AG20443 (cell line): ENCODE data around the gene PIP4P1.
A peak's percentile ranks its signal among the peaks of the same experiment; 100 is the strongest.
"Not testable (repeated sequence)": the region's sequence is repeated elsewhere in the genome, so short reads cannot be mapped to it uniquely, and the experiment has no call there.

ENCODE experiments used
- DNase-seq: peaks from one replicate; pipeline ENCODE4 v3.0.0; 2012; ENCODE audit warnings: low spot score, mixed read lengths

The PIP4P1 gene

GRCh38 chr14:20461225-20462141, at the start of gene PIP4P1:
PIP4P1 (minus strand) TSS chr14:20461434; CDS start chr14:20461325, 109 bp downstream.
- DNase-seq = peak; percentile 96

DNA sequence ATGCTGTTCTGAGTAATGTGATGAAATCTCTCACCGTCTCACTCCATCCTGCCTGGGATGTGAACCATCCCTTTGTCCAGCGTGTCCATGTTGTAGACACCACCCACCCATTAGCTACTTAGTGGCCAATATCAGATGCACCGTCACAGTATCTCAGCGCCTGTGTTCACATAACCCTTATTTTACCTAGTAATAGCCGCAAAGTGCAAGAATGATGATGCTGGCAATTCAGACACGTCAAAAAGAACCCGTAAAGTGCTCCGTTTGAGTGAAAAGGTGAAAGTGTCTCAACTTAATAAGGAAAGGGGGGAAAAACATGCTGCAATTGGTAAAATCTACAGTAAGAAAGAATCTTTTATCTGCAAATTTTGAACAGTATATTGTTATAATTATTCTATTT, 47.1 kb upstream of the PIP4P1 start:
- DNase-seq = no peak

DNA sequence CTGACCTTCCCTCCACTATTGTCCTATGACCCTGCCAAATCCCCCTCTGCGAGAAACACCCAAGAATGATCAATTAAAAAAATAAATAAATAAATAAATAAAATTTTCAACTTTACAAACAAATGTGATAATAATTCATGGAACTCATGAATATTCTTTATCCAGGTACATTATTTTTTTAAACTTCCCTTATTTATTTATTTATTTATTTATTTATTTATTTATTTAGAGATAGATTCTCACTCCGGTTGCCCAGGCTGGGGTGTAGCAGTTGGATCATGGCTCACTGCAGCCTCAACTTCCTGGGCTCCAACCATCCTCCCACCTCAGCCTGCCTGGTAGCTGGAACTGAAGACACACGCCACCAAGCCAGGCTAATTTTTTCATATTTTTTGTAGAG, 46.3 kb upstream of the PIP4P1 start:
- DNase-seq = not testable (repeated sequence)

- DNase-seq = not testable (repeated sequence)
These were observed 45.5 kb upstream of the PIP4P1 start for GRCh38 chr14:20506752-20507151.

- not testable (repeated sequence) for DNase-seq
These were observed 45.0 kb upstream of the PIP4P1 start for GRCh38 chr14:20506276-20506675.

- DNase-seq = no peak
These were observed 42.7 kb upstream of the PIP4P1 start for GRCh38 chr14:20503898-20504297.

- no peak for DNase-seq
These were observed 40.1 kb upstream of the PIP4P1 start for GRCh38 chr14:20501346-20501745.

DNA sequence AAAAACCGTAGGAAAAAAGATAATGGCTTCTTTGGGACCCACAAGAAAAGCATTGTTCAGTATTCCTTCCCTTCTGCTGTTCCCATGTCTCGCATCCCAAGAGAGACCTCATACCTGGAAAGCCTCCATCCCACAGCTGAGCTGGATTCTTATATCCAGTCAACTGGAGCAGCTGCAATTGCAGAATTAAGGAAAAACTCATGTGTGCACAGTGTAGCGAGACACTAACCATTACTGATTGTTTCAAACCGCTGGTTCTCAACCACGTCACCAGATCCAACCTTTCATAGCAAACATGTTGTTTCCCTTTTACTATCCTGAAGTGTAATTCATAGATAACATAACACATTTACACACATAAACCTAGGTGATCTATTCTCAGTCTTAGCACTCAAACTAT, 38.6 kb upstream of the PIP4P1 start:
- DNase-seq = no peak

GRCh38 chr14:20499108-20499507, 37.9 kb upstream of the PIP4P1 start:
- DNase-seq = no peak

DNA sequence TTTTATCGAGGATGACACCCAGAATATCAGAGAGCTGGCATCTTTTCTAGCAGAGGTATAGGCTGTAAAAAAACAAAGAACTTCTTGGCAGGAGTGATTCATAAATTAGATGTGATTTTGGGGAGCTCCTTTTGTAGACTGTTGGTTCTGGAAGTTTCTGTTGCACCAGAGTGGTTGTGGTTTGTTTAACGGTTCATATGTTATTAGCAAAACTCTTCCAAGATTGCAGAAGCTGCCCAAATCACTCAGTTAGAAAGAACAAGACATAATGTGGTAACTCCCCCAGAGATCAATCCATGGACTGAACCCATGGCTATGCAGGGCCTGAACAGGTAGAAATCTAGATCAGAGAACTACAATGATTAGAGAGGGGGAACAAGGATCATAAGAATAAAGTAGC, 37.4 kb upstream of the PIP4P1 start:
- DNase-seq = no peak

DNA sequence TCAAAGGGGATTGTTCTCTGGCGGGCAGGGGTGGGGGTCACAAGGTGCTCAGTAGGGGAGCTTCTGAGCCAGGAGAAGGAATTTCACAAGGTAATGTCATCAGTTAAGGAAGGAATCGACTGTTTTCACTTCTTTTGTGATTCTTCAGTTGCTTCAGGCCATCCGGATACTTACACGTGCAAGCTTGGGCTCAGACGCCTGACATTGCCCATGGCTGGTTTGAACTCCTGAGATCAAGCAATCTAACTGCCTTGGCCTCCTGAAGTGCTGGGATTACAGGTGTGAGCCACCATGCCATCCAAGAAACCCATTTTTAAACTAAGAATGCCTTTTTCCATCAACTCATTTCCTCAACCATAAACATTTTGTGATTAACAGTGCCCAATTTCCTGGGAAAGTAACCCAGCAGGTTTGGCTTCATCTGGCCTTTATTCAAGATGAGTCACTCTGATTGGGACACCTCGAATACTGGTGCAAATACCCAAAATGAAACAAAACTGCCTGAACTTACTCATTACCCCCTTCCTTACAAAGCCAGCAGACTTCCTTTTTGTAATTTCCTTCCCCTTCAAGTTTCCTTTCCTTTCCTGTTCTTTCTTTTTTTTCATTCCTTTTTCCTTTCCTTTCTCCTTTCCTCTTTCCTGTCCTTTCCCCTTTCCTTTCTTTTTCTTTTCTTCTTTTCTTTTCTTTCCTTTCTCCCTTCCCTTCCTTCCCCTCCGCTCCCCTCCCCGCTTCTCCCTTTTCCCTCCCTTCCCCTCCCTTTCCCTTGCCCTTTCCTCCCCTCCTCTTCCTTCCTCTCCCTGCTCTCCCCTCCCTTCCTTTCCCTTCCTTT, 33.9 kb upstream of the PIP4P1 start:
- peak; percentile 28 for DNase-seq

DNA sequence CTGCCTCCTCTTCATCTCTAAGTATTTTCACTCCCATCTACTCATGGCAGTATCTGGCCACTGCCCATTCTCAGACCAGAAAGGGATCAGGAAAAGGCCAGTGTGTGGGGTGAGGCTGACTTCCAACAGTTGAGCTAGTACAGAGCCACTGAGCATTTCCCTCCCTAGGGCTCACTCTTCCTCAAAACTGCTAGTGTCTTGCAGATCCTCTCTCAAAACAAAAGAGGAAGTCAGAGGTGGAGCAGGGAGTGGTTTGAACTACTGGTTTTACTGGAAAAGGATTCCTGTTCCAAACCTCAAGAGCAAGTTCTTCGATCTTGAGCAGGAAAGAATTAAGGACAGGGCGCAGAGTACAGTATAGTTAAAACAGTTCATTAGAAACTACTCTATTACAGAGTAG, 32.4 kb upstream of the PIP4P1 start:
- no peak for DNase-seq

DNA sequence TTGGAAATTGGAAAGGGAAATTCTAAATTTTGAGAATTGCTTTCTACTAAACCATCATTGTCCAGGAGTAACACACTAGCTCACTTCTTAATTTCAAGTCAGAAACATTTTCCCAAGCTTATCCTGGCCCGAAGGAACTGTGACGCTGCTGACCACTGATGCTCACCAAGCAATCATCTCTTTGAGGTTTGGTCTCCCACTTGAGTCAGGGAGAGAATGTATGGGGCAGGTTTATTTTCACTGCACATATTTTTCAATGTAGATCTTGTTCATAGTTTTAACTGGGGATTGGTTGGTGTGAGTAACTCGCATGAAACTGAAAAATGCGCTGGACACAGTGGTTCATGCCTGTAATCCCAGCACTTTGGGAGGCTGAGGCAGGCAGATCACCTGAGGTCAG, 31.3 kb upstream of the PIP4P1 start:
- DNase-seq = no peak

- DNase-seq = no peak
These were observed 29.3 kb upstream of the PIP4P1 start for GRCh38 chr14:20490563-20490962.

- peak; percentile 17 for DNase-seq
These were observed 28.1 kb upstream of the PIP4P1 start for GRCh38 chr14:20489093-20489994.

DNA sequence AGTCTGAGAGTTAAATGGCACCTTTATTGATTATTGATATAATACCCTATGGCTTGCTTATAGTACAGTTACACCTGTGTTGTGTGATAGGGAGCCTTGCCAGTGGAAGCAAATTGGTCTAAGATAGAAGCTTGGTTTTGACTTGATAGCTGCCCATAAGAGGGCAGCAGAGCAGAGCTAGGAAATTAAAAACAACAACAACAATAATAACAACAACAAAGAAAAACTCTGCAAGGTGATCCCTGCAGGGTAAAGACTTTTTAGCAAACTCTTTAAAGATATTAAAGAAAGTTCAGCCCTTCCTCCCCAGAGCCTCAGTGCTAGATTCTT, 26.1 kb upstream of the PIP4P1 start:
- DNase-seq = no peak

GRCh38 chr14:20486684-20487395, 25.6 kb upstream of the PIP4P1 start:
- no peak for DNase-seq

- no peak for DNase-seq
These were observed 24.7 kb upstream of the PIP4P1 start for GRCh38 chr14:20485900-20486299.

- DNase-seq = no peak
These were observed 21.1 kb upstream of the PIP4P1 start for GRCh38 chr14:20482382-20482781.

- DNase-seq = no peak
These were observed 17.7 kb upstream of the PIP4P1 start for GRCh38 chr14:20478894-20479293.

GRCh38 chr14:20477211-20477876, 16.1 kb upstream of the PIP4P1 start:
- no peak for DNase-seq
